GM18873 (cell line): ENCODE results near the gene GRK7.
"Not testable (repeated sequence)": the region's sequence is repeated elsewhere in the genome, so short reads cannot be mapped to it uniquely, and the experiment has no call there.

ENCODE experiments used
- ATAC-seq: cut with Tn5 transposase; IDR thresholded peaks from one replicate; pipeline ENCODE4 v1.9.1; 2021; ENCODE audit warnings: mild to moderate bottlenecking, moderate library complexity, moderate number of reproducible peaks; ENCODE audit not compliant: unreplicated experiment, low FRiP score

Gene GRK7

GRCh38 chr3:141793476-141794260, 30.5 kb downstream of the GRK7 start:
- ATAC-seq, result no peak

- ATAC-seq, result no peak
Measured at GRCh38 chr3:141795276-141795675, 32.1 kb downstream of the GRK7 start.

GRCh38 chr3:141795741-141796080, 32.5 kb downstream of the GRK7 start:
- no peak for ATAC-seq

- peak; percentile 95 for ATAC-seq
Measured at GRCh38 chr3:141796081-141796888, 33.1 kb downstream of the GRK7 start.

- ATAC-seq, result no peak
Measured at GRCh38 chr3:141796889-141797781, 33.9 kb downstream of the GRK7 start.

GRCh38 chr3:141797819-141798447, 34.7 kb downstream of the GRK7 start:
- no peak for ATAC-seq

- no peak for ATAC-seq
Measured at GRCh38 chr3:141798448-141798845, 35.2 kb downstream of the GRK7 start.

GRCh38 chr3:141802316-141803077, 39.3 kb downstream of the GRK7 start:
- ATAC-seq, result no peak

- ATAC-seq, result not testable (repeated sequence)
Measured at GRCh38 chr3:141803538-141803937, 40.3 kb downstream of the GRK7 start.

GRCh38 chr3:141804447-141804777, 41.2 kb downstream of the GRK7 start:
- no peak for ATAC-seq

- no peak for ATAC-seq
Measured at GRCh38 chr3:141804778-141805639, 41.8 kb downstream of the GRK7 start.

- ATAC-seq, result no peak
Measured at GRCh38 chr3:141807277-141808033, 44.2 kb downstream of the GRK7 start.

- ATAC-seq, result no peak
Measured at GRCh38 chr3:141808586-141808985, 45.4 kb downstream of the GRK7 start.

GRCh38 chr3:141810161-141810560, 47.0 kb downstream of the GRK7 start:
- no peak for ATAC-seq

- no peak for ATAC-seq
Measured at GRCh38 chr3:141811348-141811747, 48.1 kb downstream of the GRK7 start.

GRCh38 chr3:141812084-141812483, 48.9 kb downstream of the GRK7 start:
- ATAC-seq, result no peak

- ATAC-seq, result no peak
Measured at GRCh38 chr3:141812586-141812985, 49.4 kb downstream of the GRK7 start.
